ENCODE results near the gene RNF121.
A peak's percentile ranks its signal among the peaks of the same experiment; 100 is the strongest.

RNF121 gene

GRCh38 chr11:71990701-71991100 lies 61.9 kb downstream of the RNF121 start:
- DNase-seq, result no peak

DNA sequence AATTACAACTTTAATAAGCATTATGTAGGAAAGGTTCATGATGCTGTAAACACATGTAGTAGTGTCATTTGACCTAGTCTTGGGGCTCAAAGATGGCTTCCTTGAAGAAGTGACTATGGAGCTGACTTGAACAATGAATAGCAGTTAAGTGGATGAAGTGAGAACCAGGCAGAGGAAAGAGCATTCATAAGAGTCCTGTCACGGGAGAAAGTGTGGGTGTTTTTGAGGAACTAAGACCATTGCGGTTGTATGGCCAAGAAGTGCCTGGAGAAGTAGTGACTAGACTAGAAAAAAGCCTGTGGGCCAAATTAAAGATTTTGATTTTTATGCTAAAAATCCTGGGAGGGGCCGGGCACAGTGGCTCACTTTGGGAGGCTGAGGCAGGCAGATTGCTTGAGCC lies 62.6 kb downstream of the RNF121 start:
- no peak for DNase-seq

GRCh38 chr11:71992136-71992730 lies 63.4 kb downstream of the RNF121 start:
- DNase-seq, result no peak

- no peak for DNase-seq
Measured at GRCh38 chr11:71994786-71995185, 65.9 kb downstream of the RNF121 start.

GRCh38 chr11:71995726-71996291 lies 67.0 kb downstream of the RNF121 start:
- DNase-seq, result no peak

DNA sequence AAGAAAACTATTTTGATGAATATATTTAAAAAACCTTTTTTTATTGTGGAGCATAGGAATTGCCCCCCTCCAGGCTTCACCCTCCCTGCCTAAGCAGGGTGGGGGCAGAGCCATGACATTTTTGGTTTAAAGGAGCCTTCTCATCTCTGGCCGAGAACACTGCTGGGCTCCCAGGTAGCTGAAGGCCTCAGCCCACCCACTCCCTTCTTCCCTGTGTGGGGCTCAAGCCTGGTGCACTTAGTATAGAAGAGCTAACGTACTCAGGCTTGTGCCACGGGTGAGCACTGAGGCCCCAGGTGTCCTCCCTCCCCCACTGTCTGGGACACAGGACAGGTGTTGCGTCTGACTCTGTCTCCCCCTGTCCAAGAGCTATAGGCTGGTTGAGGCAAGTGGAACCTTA lies 67.7 kb downstream of the RNF121 start:
- DNase-seq, result no peak

GRCh38 chr11:71996946-71997345 lies 68.1 kb downstream of the RNF121 start:
- no peak for DNase-seq

GRCh38 chr11:71997594-71997993 lies 68.7 kb downstream of the RNF121 start:
- DNase-seq, result no peak

DNA sequence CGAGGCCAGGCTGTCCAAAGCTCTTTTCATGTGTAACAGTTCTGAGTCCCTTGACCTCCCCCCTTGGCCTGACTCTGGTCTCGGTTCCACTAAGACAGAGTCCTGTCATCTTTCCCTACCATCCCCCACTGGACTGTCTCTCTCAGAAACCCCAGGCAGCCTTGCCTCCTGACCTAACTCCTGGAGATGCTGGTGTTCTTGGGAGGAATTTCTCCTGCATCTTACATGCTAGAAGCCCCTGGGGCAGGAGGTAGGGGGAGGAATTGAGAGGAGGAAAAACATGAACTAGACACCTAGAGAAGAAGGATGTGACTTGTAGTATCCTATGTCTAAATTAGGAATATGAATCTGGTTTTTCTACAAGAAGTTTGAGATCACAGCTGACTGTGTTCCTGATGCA lies 69.2 kb downstream of the RNF121 start:
- no peak for DNase-seq

DNA sequence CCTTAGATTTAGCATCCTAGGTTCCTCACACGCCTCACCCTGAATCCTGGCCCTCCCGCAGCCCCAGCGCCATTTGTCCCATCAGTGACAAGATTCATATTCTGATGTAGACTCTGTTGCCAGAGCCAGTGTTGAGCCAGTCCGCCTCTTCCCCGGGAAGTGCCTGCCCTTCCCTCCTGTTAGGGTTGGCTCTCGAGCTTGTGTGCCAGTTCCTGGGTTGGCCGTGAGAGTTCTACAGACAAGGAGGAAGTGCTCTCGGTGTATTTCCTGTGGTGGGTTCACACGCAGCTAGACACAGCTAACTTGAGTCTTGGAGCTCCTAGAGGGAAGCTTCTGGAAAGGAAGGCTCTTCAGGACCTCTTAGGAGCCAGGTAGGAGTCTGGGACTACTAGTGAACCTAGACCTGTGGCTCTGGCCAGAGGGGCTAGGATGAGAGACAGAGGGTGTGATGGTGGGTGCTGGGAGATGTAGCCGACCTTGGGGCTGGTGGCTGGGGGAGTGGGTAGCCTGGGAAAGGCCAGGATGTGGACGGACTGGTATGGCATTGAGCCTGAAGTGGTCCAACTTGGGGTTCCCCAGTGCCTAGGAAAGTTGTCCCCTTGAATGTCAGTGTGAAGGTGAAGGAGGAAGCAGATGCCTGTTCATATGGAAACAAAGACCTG lies 69.9 kb downstream of the RNF121 start, which contains the start of gene IL18BP:
Gene IL18BP, plus strand, starts transcription at position 261 of the 662 bp plus-strand sequence. CDS start 1,076 bp downstream, outside the sequence.
- DNase-seq, result no peak

DNA sequence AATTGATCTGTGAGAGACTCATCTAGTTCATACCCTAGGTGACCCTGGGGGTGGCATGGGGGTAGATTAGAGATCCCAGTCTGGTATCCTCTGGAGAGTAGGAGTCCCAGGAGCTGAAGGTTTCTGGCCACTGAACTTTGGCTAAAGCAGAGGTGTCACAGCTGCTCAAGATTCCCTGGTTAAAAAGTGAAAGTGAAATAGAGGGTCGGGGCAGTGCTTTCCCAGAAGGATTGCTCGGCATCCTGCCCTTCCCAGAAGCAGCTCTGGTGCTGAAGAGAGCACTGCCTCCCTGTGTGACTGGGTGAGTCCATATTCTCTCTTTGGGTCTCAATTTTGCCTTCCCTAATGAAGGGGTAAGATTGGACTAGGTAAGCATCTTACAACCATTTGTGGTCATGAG lies 70.5 kb downstream of the RNF121 start:
- DNase-seq, result no peak

- no peak for DNase-seq
Measured at GRCh38 chr11:71999798-72000197, 71.0 kb downstream of the RNF121 start.

GRCh38 chr11:72000202-72000867 lies 71.5 kb downstream of the RNF121 start:
- no peak for DNase-seq

DNA sequence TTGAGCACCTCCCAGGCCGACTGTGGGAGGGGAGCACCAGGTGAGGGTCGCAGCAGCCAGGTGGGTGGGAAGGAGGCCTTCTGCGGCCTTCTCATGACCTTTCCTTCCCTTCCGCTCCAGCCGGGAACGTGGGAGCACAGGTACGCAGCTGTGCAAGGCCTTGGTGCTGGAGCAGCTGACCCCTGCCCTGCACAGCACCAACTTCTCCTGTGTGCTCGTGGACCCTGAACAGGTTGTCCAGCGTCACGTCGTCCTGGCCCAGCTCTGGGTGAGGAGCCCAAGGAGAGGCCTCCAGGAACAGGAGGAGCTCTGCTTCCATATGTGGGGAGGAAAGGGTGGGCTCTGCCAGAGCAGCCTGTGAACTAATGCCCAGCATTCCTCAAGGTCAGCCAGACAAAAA lies 72.4 kb downstream of the RNF121 start:
- no peak for DNase-seq

DNA sequence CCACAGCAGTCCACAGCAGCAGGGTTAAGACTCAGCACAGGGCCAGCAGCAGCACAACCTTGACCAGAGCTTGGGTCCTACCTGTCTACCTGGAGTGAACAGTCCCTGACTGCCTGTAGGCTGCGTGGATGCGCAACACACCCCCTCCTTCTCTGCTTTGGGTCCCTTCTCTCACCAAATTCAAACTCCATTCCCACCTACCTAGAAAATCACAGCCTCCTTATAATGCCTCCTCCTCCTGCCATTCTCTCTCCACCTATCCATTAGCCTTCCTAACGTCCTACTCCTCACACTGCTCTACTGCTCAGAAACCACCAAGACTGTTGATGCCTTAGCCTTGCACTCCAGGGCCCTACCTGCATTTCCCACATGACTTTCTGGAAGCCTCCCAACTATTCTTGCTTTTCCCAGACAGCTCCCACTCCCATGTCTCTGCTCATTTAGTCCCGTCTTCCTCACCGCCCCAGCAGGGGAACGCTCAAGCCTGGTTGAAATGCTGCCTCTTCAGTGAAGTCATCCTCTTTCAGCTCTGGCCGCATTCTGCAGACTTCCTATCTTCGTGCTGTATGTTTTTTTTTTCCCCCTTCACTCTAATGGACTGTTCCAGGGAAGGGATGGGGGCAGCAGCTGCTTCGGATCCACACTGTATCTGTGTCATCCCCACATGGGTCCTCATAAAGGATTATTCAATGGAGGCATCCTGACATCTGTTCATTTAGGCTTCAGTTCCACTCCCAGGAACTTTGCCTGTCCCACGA lies 73.2 kb downstream of the RNF121 start:
- DNase-seq, result no peak

DNA sequence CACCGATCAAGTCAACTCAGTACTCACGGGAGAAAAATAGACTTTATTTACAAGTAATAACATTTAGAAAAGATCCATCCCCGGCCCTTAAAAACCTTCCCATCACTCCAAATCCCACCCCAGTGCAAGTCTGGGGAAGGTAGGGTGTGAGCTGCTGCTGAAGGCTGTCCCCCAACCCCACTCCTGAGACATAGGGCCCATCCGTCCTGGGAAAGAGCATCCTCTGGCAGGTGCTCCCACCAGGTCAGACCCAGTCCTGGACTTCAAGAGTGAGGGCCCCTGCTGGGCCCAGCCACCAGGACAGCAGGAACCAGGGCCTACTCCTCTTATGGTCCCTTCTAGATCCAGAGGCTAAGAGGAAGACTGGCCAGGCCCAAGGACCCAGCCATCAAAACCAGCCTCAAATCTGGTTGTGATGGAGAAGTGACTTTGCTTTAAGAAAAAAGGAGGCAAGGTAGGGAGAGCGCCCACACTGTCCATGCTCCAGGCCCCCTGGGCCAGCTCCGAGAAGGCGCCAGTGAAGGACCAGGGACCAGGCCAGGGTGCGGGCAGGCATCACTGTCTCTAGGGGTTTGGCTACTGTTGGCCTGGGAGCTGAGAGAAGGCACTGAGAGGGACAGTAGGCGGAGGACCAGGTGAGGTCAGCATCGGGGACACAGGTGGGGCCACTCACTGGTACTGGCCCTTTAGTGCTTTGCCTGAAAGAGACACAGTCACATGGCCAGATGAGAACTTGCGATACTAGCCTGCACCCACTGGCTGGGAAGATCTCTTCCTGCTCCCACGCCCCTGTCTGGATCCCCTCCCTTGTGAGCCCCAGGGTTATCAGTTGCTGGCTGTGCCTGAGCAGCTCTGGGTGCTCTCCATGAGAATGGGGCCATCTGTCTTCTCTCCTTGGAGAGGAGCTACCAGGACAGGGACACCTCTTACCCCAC lies 74.3 kb downstream of the RNF121 start:
- no peak for DNase-seq

GRCh38 chr11:72003776-72004171 lies 74.9 kb downstream of the RNF121 start:
- DNase-seq, result no peak

DNA sequence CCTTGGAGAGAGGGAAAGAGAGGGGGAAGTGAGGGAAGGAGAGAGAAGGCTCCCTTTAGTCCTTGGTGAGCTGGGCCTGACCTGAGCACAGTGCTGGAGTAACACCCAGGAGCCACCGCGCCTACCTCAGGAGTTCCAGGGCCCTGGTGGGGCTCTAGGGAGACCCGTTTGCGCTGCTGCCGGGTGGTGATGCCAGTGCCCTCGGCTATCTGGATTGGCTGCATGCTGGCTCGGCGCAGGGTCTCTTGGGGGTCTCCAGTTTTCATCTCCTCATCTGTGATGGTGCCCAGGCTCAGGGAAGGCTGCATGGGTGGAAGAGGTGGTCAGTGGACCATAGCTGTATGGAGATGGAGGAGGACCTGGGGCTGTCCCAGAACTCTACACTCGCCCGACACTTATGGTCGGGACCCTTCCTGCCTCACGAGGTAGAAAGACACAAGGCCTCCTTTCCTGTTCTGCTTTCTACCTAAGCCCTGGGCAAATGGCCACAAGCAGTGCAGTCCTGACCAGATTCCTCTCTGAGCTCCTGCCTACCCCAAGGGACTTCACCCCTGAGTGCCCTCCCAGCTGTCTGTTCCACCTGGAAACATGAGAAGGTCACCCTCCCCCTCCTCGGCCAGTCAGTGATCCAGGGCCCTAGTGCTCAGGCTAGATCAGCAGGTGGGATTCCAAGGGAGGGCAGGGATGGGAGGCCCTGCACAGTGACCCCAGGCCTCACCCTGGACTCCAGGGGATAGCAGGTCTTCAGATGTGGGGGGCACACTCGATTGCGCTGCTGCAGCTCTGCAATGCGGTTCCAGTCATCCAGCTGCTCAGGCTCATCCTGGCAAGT lies 75.9 kb downstream of the RNF121 start:
- DNase-seq, result no peak

DNA sequence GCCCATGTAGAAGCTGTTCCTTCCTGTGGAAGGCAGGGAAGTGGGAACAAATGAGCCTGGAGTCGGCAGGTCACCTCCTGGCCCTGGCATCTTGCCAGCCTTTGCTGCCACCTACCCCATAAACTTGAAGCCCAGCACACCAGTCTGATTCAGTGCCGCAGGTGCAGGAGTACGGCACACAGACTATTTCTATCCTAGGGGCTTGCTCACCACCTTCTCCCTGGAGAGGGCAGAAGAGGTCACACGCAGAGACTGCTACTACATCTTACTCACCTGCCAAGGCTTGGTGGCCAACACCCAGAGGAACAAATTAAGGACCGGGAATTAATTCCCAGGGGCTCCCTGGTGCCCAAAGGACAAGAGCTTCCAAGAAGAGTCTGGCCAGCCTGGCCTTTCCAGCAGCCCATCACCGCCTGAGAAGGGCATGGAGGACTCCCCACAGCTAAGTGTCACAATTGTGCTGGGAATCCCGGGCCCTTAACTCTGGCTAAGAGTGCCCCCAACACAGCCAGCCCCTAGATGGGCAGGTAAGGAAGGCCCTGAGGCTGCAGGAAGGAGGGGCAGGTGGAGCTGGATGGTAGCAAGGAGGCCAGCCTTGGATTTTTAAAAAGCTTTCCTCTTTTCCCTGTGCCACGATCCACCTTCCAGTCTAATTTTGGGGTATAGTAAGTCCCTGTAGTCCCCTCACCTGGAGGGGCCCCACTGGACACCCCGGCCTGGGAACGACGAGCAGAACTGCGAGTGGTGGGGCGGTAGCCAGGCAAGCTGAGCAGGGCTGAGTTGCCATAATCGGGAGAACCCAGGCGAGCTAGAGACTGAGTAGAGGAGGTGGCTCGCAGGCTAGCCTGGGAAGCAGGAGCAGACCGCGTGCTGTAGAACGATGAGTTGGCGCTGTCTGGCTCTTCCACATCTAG lies 76.8 kb downstream of the RNF121 start:
- DNase-seq, result peak; percentile 37

Measured in NCI-H69 (cell line).